Tibial artery (tissue), 4 donors: ENCODE measurements around the gene CDKN2B-AS1.

Experiments used
- DNase-seq, 2 donors: peaks; one replicate each; pipeline ENCODE4 v3.0.0-alpha.2; 2019
- H3K27ac ChIP-seq, 2 donors: fragments of 200-600 bp; sonication (generic) in 1 of 2; 1 replicate in 1 of 2; 2 replicates in 1 of 2; pipeline ENCODE4 v1.5.1; 2018 to 2019; ENCODE audit warnings: mild to moderate bottlenecking in 1 of 2
- H3K27me3 ChIP-seq, 2 donors: fragments of 200-600 bp; sonication (generic) in 1 of 2; one replicate each; pipeline versions ENCODE4 v1.5.1 to v1.6.0; 2016 to 2019
- H3K36me3 ChIP-seq, 3 donors: fragments of 200-600 bp; sonication (generic) in 2 of 3; one replicate each; pipeline ENCODE4 v1.5.1; 2016 to 2019; ENCODE audit warnings: mild to moderate bottlenecking in 2 of 3
- H3K4me1 ChIP-seq, 4 donors: fragments of 200-600 bp; sonication (generic) in 2 of 4; 1 replicate in 3 of 4; 2 replicates in 1 of 4; pipeline ENCODE4 v1.5.1; 2016 to 2019
- H3K4me3 ChIP-seq, 2 donors: fragments of 200-600 bp; sonication (generic) in 1 of 2; 1 replicate in 1 of 2; 2 replicates in 1 of 2; pipeline ENCODE4 v1.5.1; 2018 to 2019; ENCODE audit warnings: mild to moderate bottlenecking in 2 of 2
- H3K9me3 ChIP-seq, 3 donors: fragments of 200-600 bp; sonication (generic) in 1 of 3; one replicate each; pipeline ENCODE4 v1.5.1; 2016 to 2019
- CTCF ChIP-seq, 2 experiments: fragments of 200-600 bp in 1 of 2; fragments of 450-650 bp in 1 of 2; IDR thresholded peaks; one replicate each; pipeline ENCODE4 v1.5.1; 2017 to 2019; ENCODE audit warnings: antibody characterized with exemption in 2 of 2, mild to moderate bottlenecking in 1 of 2, moderate library complexity in 1 of 2
- intact Hi-C: fragments of 100-400 bp; cut with DNase I; formaldehyde crosslinking; loops from one replicate; pipeline ENCODE4 v1.15.0; 2023; ENCODE audit warnings: low total_unique reads

Gene CDKN2B-AS1

GRCh38 chr9:22114956-22115355 lies 120.4 kb downstream of the CDKN2B-AS1 start:
- H3K4me1 ChIP-seq: peaks cover 0 to 12% (median 0%) of the 10 kb centered on the region in 4 donors
- intact Hi-C loops: loop anchor here (5.0 kb wide), 1 partner anchor 303 kb away; no protein-coding TSS in a partner anchor
- H3K27me3 ChIP-seq: no peaks in the 10 kb centered on the region
- H3K27ac ChIP-seq: no peak overlapping the region
- DNase-seq: no peak
- H3K36me3 ChIP-seq: no peaks in the 10 kb centered on the region
- TF ChIP-seq CTCF (IDR thresholded peaks at IDR 0.05): no peak
- no peaks in the 10 kb centered on the region for H3K9me3 ChIP-seq
- no peak overlapping the region for H3K4me3 ChIP-seq

- no peak overlapping the region for H3K27ac ChIP-seq
- no peaks in the 10 kb centered on the region for H3K36me3 ChIP-seq
- no peak for TF ChIP-seq CTCF (IDR thresholded peaks at IDR 0.05)
- H3K9me3 ChIP-seq: no peaks in the 10 kb centered on the region
- no peak overlapping the region for H3K4me3 ChIP-seq
- DNase-seq: no peak
- peaks cover 0 to 4% (median 0%) of the 10 kb centered on the region in 4 donors for H3K4me1 ChIP-seq
- intact Hi-C loops: loop anchor here (5.0 kb wide), 1 partner anchor 304 kb away; no protein-coding TSS in a partner anchor
- H3K27me3 ChIP-seq: no peaks in the 10 kb centered on the region
Observed at GRCh38 chr9:22116758-22117157, 122.2 kb downstream of the CDKN2B-AS1 start.

GRCh38 chr9:22117511-22118384 lies 123.2 kb downstream of the CDKN2B-AS1 start:
- Histone ChIP-seq H3K36me3 (no peaks in the 10 kb centered on the region), H3K27me3 (no peaks in the 10 kb centered on the region), H3K4me3 (no peak overlapping the region), H3K9me3 (no peaks in the 10 kb centered on the region), H3K27ac (no peak overlapping the region), H3K4me1 (no peaks in the 10 kb centered on the region)
- no peak for DNase-seq
- TF ChIP-seq CTCF (IDR thresholded peaks at IDR 0.05): no peak
- intact Hi-C loops: loop anchor here (5.0 kb wide), 1 partner anchor 305 kb away; no protein-coding TSS in a partner anchor

GRCh38 chr9:22118810-22119521 lies 124.4 kb downstream of the CDKN2B-AS1 start:
- TF ChIP-seq CTCF (IDR thresholded peaks at IDR 0.05): no peak
- Histone ChIP-seq H3K27ac (no peak overlapping the region), H3K9me3 (no peaks in the 10 kb centered on the region), H3K4me3 (no peak overlapping the region), H3K36me3 (no peaks in the 10 kb centered on the region), H3K4me1 (no peaks in the 10 kb centered on the region), H3K27me3 (no peaks in the 10 kb centered on the region)
- intact Hi-C loops: loop anchor here (5.0 kb wide), 1 partner anchor 307 kb away; no protein-coding TSS in a partner anchor
- no peak for DNase-seq

- TF ChIP-seq CTCF (IDR thresholded peaks at IDR 0.05): peak; percentile 22 to 46
- Histone ChIP-seq H3K36me3 (no peaks in the 10 kb centered on the region), H3K9me3 (no peaks in the 10 kb centered on the region), H3K4me1 (no peaks in the 10 kb centered on the region), H3K4me3 (no peak overlapping the region), H3K27ac (no peak overlapping the region), H3K27me3 (no peaks in the 10 kb centered on the region)
- intact Hi-C loops: loop anchor here (5.0 kb wide), 1 partner anchor 307 kb away; no protein-coding TSS in a partner anchor
- DNase-seq: no peak
Observed at GRCh38 chr9:22119522-22120158, 125.0 kb downstream of the CDKN2B-AS1 start.
